IPS-20b (cell line): ENCODE measurements around the gene ANO2.

ENCODE experiments used
- H3K27ac ChIP-seq: one replicate; pipeline ENCODE4 v1.5.1; 2013; ENCODE audit warnings: low read length
- H3K27me3 ChIP-seq: 2 replicates; pipeline ENCODE4 v1.6.1; 2013; ENCODE audit warnings: mild to moderate bottlenecking, low read length, inconsistent platforms; ENCODE audit not compliant: insufficient read depth
- H3K36me3 ChIP-seq: 2 replicates; pipeline ENCODE4 v1.6.1; 2013; ENCODE audit warnings: low read depth, mild to moderate bottlenecking, inconsistent platforms, low read length, moderate library complexity; ENCODE audit not compliant: insufficient read depth
- H3K4me1 ChIP-seq: 2 replicates; pipeline ENCODE4 v1.6.1; 2013; ENCODE audit warnings: mild to moderate bottlenecking, control low read depth, inconsistent platforms, low read length, moderate library complexity; ENCODE audit not compliant: insufficient read depth
- H3K4me3 ChIP-seq: 2 replicates; pipeline ENCODE4 v1.5.1; 2013; ENCODE audit warnings: mild to moderate bottlenecking, low read length, inconsistent platforms
- H3K9ac ChIP-seq: 2 replicates; pipeline ENCODE4 v1.6.1; 2013; ENCODE audit warnings: low read depth, mild to moderate bottlenecking, inconsistent platforms, low read length, moderate library complexity
- H3K9me3 ChIP-seq: 2 replicates; pipeline ENCODE4 v1.6.1; 2013; ENCODE audit warnings: mild to moderate bottlenecking, low read depth, low read length, inconsistent platforms; ENCODE audit not compliant: insufficient read depth

The ANO2 gene

DNA sequence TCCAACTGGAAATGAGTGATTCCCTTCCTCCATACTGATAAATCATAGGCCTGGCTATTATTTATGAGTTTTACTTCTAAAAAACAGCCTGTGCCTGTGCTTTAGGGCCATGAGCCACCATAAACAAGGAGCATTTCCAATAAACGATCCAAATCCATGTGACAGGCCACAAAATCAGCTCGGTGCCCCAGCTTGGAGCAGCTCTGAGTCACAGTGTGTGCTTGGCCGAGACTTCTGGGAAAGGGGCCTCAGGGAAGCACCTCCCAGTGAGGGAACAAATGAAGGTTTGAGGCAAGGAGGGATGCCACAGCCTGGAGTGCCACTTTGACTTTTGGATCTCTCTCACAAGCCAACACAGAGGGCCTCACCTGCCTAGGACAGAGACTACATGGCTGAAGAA is 322.8 kb downstream of the ANO2 start:
- Histone ChIP-seq H3K27ac (no peak overlapping the region), H3K4me3 (no peak overlapping the region), H3K9ac (no peak overlapping the region), H3K4me1 (no peaks in the 10 kb centered on the region), H3K9me3 (no peaks in the 10 kb centered on the region), H3K36me3 (no peaks in the 10 kb centered on the region), H3K27me3 (no peaks in the 10 kb centered on the region)

DNA sequence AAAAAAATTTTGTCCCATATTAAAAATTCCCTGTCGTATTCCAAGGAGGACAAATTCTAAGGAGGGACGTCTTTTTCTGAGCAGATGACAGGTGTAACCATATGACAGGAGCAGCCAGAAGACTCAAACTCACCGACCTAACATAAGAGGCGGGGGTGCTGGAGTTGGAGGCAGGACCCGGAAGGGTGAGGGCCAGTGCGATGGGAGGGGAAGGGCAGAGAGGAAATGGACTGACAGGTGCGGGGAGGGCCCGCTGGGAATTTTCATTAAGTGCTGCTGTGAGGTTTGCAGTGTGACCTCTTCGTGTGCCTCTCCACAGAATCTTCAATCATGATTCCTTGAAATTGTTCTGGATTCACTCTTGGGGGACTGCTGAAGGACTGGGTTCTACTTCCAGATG is 323.7 kb downstream of the ANO2 start:
- no peaks in the 10 kb centered on the region for H3K27me3 ChIP-seq
- H3K27ac ChIP-seq = no peak overlapping the region
- no peaks in the 10 kb centered on the region for H3K4me1 ChIP-seq
- no peaks in the 10 kb centered on the region for H3K36me3 ChIP-seq
- H3K4me3 ChIP-seq = no peak overlapping the region
- H3K9me3 ChIP-seq = no peaks in the 10 kb centered on the region
- H3K9ac ChIP-seq = no peak overlapping the region

DNA sequence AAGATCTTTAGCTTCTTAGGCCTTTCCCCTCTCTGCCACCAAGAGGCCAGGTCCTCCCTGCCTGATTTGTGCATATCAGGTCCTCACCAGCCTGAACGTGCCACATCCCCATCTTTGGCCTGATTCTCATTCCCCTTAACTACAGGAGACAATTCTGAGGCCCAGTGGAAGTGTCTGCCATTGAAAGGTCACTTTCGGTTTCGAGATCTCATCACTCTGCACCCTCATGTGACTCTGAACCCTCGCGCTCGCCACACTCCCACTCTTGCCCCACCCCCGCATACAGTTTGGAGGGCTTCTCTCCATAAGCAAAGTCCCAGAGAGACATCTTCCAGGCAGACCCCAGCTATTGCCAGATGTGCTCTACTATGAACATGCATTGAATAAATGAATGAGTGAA is 324.2 kb downstream of the ANO2 start:
- Histone ChIP-seq H3K4me1 (no peaks in the 10 kb centered on the region), H3K27ac (no peak overlapping the region), H3K36me3 (no peaks in the 10 kb centered on the region), H3K4me3 (no peak overlapping the region), H3K9ac (no peak overlapping the region), H3K9me3 (no peaks in the 10 kb centered on the region), H3K27me3 (no peaks in the 10 kb centered on the region)

DNA sequence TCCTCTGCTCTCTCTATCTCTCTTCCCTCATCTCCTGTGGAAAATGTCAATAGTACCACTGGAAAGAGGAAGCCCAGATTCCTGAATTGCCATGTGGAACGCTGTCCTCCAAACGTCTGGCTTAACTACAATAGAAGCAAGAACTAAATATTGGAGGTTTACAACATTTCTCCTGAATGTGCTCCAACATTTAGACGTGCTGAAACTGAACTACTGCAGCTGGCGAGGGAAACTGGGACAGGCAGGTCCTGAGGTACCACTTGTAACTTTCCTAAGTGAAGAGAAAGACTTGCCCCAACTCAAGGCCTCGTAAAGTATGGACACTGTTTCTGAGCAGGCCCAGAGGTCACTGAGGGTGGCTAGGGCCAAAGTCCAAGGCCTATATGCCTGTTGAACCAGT is 325.4 kb downstream of the ANO2 start:
- Histone ChIP-seq H3K27ac (no peak overlapping the region), H3K36me3 (no peaks in the 10 kb centered on the region), H3K27me3 (no peaks in the 10 kb centered on the region), H3K4me3 (no peak overlapping the region), H3K9me3 (no peaks in the 10 kb centered on the region), H3K4me1 (no peaks in the 10 kb centered on the region), H3K9ac (no peak overlapping the region)

DNA sequence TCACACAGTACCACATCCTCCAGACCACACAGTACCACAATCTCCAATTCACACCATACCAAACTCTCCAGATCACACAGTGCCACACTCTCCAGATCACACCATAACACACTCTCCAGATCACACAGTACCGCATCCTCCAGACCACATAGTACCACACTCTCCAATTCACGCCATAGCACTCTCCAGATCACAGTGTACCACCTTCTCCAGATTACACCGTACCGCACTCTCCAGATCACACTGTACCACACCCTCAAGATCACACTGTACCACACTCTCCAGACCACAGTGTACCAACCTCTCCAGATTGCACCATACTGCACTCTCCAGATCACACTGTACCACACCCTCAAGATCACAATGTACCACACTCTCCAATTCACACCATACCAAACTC is 328.2 kb downstream of the ANO2 start:
- no peaks in the 10 kb centered on the region for H3K9me3 ChIP-seq
- H3K4me3 ChIP-seq = no peak overlapping the region
- no peaks in the 10 kb centered on the region for H3K4me1 ChIP-seq
- H3K36me3 ChIP-seq = no peaks in the 10 kb centered on the region
- H3K27me3 ChIP-seq = no peaks in the 10 kb centered on the region
- no peak overlapping the region for H3K27ac ChIP-seq
- H3K9ac ChIP-seq = no peak overlapping the region

DNA sequence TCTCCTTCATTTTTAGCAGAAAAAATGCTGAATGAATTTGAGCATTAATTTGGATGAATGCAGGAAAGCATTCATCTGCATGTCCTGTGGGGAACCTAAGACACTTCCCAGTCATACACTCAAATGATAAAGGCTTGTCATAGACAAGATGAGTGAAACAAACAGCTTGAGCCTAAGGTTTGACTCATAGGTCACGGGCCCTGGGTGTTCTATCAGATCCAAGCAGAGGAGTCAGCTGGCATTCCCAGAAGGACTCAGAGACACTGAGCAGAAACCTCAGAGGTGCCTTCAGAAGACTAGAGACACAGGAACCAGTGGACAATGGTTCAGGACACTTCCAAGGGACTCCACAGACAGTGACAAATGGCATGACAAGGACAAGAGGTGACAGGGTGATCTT is 329.3 kb downstream of the ANO2 start:
- no peak overlapping the region for H3K9ac ChIP-seq
- no peak overlapping the region for H3K4me3 ChIP-seq
- no peak overlapping the region for H3K27ac ChIP-seq
- no peaks in the 10 kb centered on the region for H3K36me3 ChIP-seq
- no peaks in the 10 kb centered on the region for H3K4me1 ChIP-seq
- H3K27me3 ChIP-seq = no peaks in the 10 kb centered on the region
- H3K9me3 ChIP-seq = no peaks in the 10 kb centered on the region

DNA sequence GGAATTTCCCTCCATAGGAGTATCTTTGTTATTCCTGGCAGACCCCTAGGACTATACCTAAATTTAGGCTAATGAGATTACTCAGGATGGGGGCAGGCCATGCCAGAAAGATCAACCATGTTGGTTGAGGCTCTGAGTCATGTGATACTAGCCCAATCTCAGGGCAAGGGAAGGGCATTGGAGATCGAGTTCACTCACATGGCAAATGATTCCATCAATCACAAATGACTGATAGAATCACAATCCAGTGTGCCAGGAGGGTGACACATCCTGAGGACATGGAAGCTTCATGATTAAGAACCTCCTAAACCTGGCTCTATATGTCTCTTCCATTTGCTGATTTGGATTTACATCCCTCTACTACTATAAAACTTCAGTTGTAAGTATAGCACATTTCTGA is 330.8 kb downstream of the ANO2 start:
- Histone ChIP-seq H3K36me3 (no peaks in the 10 kb centered on the region), H3K9me3 (no peaks in the 10 kb centered on the region), H3K27ac (no peak overlapping the region), H3K4me3 (no peak overlapping the region), H3K4me1 (no peaks in the 10 kb centered on the region), H3K9ac (no peak overlapping the region), H3K27me3 (no peaks in the 10 kb centered on the region)

DNA sequence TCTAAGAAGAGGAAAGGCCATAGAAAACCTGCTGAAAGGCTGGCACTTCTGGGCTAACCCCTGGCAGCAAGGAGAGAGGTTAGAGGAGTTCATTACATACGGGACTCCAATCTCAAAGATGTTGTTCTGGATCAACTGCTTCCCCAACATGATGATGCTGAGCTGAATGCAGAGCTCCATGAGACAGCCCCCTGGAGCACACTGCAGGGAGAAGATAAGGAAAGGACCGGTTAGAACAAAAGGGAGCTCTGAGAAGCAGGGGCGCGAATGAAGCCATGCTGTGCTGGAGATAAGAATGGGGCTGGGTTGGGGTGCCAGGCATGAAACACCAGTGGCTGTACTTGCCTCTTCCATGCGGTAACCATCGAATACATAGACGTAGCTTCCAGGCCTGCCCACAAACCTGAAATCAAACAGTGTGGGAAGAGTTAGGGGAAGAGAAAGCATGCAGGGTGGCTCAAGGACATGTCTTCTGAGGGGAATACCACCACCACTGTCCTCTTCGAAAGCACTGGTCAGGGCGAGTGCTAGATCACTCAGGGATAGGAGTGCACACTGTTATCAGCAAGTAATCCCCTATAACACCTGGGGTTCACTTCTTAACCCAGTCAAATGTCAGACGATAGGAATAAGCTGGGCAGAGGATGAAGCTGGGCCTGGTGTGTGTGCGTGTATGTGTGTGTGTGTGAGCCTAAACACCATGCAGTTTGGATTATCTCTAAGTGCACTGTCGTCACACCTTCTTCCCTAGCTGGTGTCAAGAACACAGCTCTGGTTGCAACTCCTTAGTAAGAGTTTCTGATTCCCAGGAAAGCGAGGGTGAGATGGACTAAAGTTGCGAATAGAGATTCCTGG is 332.3 kb downstream of the ANO2 start:
- no peaks in the 10 kb centered on the region for H3K9me3 ChIP-seq
- no peak overlapping the region for H3K9ac ChIP-seq
- H3K27me3 ChIP-seq = no peaks in the 10 kb centered on the region
- H3K36me3 ChIP-seq = no peaks in the 10 kb centered on the region
- H3K27ac ChIP-seq = no peak overlapping the region
- no peak overlapping the region for H3K4me3 ChIP-seq
- H3K4me1 ChIP-seq = no peaks in the 10 kb centered on the region

DNA sequence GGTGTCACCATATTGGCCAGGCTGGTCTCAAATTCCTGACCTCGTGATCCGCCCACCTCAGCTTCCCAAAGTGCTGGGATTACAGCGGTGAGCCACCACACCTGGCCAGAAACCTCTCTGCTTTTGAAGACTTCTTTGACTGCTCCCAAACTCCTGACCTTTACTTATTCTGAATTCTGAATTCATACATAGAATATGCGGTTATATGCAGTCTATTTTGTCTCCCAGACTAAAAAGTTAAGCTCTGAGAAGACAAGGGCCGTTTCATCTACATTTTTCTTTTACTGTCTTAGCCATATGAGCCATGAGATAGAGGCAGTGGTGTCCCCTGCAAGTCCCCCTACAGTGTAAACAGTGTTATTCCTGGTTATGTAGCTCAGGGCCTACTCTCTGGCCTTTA is 333.9 kb downstream of the ANO2 start:
- H3K4me3 ChIP-seq = no peak overlapping the region
- no peaks in the 10 kb centered on the region for H3K27me3 ChIP-seq
- H3K36me3 ChIP-seq = no peaks in the 10 kb centered on the region
- no peak overlapping the region for H3K27ac ChIP-seq
- H3K4me1 ChIP-seq = no peaks in the 10 kb centered on the region
- no peaks in the 10 kb centered on the region for H3K9me3 ChIP-seq
- no peak overlapping the region for H3K9ac ChIP-seq

DNA sequence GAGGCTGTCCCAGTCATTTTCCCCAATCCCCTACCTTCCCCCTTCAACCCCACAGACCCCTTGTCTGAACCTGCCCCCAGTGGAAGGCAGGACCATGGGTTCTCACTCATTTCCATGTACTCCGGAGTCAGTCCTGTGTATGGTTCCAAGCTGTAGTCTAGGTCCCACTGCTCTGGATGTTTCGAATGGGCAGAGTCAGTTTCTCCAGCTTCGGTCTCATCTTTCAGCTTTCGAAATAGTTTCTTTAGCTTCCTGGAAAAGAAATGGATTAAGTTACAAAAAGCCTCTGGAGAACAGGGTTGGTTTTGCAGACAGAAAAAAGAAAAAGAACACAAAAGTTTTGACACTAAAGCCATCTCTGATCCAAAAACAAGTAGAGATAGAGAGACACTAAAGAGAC is 345.7 kb downstream of the ANO2 start:
- Histone ChIP-seq H3K36me3 (no peaks in the 10 kb centered on the region), H3K4me3 (no peak overlapping the region), H3K9me3 (no peaks in the 10 kb centered on the region), H3K27ac (no peak overlapping the region), H3K4me1 (no peaks in the 10 kb centered on the region), H3K27me3 (no peaks in the 10 kb centered on the region), H3K9ac (no peak overlapping the region)

DNA sequence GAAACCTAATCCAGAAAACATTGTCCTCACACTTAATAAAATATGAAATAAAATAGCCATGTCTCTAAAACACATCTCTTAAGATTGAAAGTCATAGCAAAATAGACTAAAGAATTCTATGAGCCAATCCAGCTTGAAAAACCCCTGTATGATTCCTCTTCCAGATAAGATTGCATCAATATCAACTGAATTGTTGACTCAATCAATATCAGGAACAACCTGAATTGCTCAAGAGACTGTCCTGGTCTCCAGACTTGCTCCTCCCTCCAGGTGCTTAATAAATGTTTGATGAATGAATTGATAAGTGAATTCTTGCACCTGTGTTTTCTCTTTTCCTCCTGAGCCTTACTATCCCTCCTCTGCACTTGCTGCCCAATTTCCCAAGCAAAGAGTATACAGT is 351.1 kb downstream of the ANO2 start:
- peaks cover 4% of the 10 kb centered on the region; the same call in 1 of the 2 replicates for H3K4me1 ChIP-seq
- H3K9me3 ChIP-seq = no peaks in the 10 kb centered on the region
- no peaks in the 10 kb centered on the region for H3K36me3 ChIP-seq
- H3K27me3 ChIP-seq = no peaks in the 10 kb centered on the region
- H3K9ac ChIP-seq = no peak overlapping the region
- no peak overlapping the region for H3K27ac ChIP-seq
- H3K4me3 ChIP-seq = no peak overlapping the region

DNA sequence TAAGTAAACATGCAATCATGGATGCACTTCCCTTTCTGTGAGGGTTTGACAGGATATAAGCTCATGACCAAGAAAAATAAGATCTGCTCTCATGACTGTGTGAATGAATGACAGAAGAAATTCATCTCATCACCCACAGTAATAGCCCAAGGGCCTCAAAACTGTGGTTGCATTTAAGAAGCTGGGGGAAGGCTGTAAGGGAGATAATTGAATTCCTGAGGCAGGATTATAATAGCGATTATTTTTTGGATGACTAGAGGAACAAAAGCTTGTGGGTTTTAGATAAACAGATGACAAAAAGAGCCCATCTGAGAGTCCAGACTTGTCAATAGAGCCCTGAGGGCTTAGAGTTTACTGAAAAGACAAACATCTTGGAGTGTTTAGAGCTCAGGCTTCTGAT is 352.0 kb downstream of the ANO2 start:
- H3K27me3 ChIP-seq = no peaks in the 10 kb centered on the region
- no peak overlapping the region for H3K9ac ChIP-seq
- H3K4me3 ChIP-seq = no peak overlapping the region
- peaks cover 11% of the 10 kb centered on the region for H3K4me1 ChIP-seq
- H3K9me3 ChIP-seq = no peaks in the 10 kb centered on the region
- H3K36me3 ChIP-seq = no peaks in the 10 kb centered on the region
- no peak overlapping the region for H3K27ac ChIP-seq
